SK-N-SH (cell line): Measurements from ENCODE around the gene CCDC91. TPM values are rescaled to one million over a fixed set of nuclear protein-coding genes. Genes with fewer than 3 reads are reported as not detected.

ENCODE experiments used
- CTCF ChIA-PET: fragments of 300-600, 350-600 bp; formaldehyde crosslinking; extraction: SDS; loops from one replicate; lab custom pipeline; 2021; lab: Yijun Ruan, JAX
- POLR2A ChIA-PET: fragments of 350-600 bp; sonication (Branson Sonifier 250); formaldehyde crosslinking; extraction: SDS; loops from one replicate; lab custom pipeline; 2020; ENCODE audit warnings: antibody characterized with exemption, inconsistent platforms; lab: Yijun Ruan, JAX
- DNase-seq: peaks from one replicate; pipeline ENCODE4 v3.0.0; 2012
- H2AFZ ChIP-seq: fragments of 200-600 bp; sonication (generic); 2 replicates; pipeline ENCODE4 v1.8.1; 2016; ENCODE audit warnings: antibody characterized with exemption, mild to moderate bottlenecking, low read depth
- H3F3A ChIP-seq: fragments of 200-600 bp; sonication (generic); replicated peaks from 2 replicates; pipeline ENCODE3; 2016; ENCODE audit warnings: antibody characterized with exemption, mild to moderate bottlenecking; ENCODE audit not compliant: insufficient read depth
- H3K27ac ChIP-seq, 2 experiments: fragments of 200-500 bp in 1 of 2; fragments of 200-600 bp in 1 of 2; sonication (Bioruptor generic) in 1 of 2; sonication (generic), shearing (Covaris generic) in 1 of 2; 2 replicates each; pipeline versions ENCODE4 v1.5.1 to v1.6.1; 2014 to 2016; ENCODE audit warnings: low read depth in 2 of 2, inconsistent platforms in 1 of 2, low read length in 1 of 2, mild to moderate bottlenecking in 1 of 2, mixed read lengths in 1 of 2
- H3K27me3 ChIP-seq: fragments of 200-600 bp; sonication (generic), shearing (Covaris generic); 2 replicates; pipeline ENCODE4 v1.6.1; 2016; ENCODE audit warnings: mixed run types; ENCODE audit not compliant: insufficient read depth
- H3K36me3 ChIP-seq, 2 experiments: fragments of 200-500 bp in 1 of 2; fragments of 200-600 bp in 1 of 2; sonication (Bioruptor generic) in 1 of 2; sonication (generic) in 1 of 2; replicated peaks in 1 of 2; 2 replicates each; pipeline versions ENCODE3 to v1.5.1; 2014 to 2016; ENCODE audit warnings: low read length in 1 of 2, mild to moderate bottlenecking in 1 of 2; ENCODE audit not compliant: insufficient read depth in 2 of 2, control insufficient read depth in 1 of 2
- H3K4me1 ChIP-seq, 2 experiments: fragments of 200-500 bp in 1 of 2; fragments of 200-600 bp in 1 of 2; sonication (Bioruptor generic) in 1 of 2; sonication (generic), shearing (Covaris generic) in 1 of 2; 2 replicates each; pipeline versions ENCODE4 v1.5.1 to v1.6.1; 2014 to 2016; ENCODE audit warnings: low read depth in 1 of 2, low read length in 1 of 2, mixed run types in 1 of 2; ENCODE audit not compliant: insufficient read depth in 2 of 2, control insufficient read depth in 1 of 2
- H3K4me2 ChIP-seq: fragments of 200-600 bp; sonication (generic), shearing (Covaris generic); 2 replicates; pipeline ENCODE4 v1.6.1; 2017; ENCODE audit warnings: mixed run types
- H3K4me3 ChIP-seq, 2 experiments: fragments of 200-500 bp in 1 of 2; fragments of 200-600 bp in 1 of 2; sonication (Bioruptor generic) in 1 of 2; sonication (generic), shearing (Covaris generic) in 1 of 2; 2 replicates each; pipeline versions ENCODE4 v1.5.1 to v1.8.1; 2014 to 2016; ENCODE audit warnings: low read depth in 2 of 2, inconsistent platforms in 1 of 2, low read length in 1 of 2, mild to moderate bottlenecking in 1 of 2, mixed read lengths in 1 of 2, moderate library complexity in 1 of 2
- H3K79me2 ChIP-seq: fragments of 200-600 bp; sonication (generic); 2 replicates; pipeline ENCODE4 v1.8.1; 2017; ENCODE audit warnings: mild to moderate bottlenecking; ENCODE audit not compliant: insufficient read depth
- H3K9ac ChIP-seq: fragments of 200-600 bp; sonication (generic); 2 replicates; pipeline ENCODE4 v1.6.1; 2017; ENCODE audit warnings: mixed run types
- H3K9me2 ChIP-seq: fragments of 200-600 bp; sonication (generic); 2 replicates; pipeline ENCODE4 v1.6.1; 2017; ENCODE audit warnings: mixed run types
- H3K9me3 ChIP-seq: fragments of 200-600 bp; sonication (generic); 2 replicates; pipeline ENCODE4 v1.6.1; 2017; ENCODE audit warnings: mixed run types, mild to moderate bottlenecking, moderate library complexity
- H4K20me1 ChIP-seq: fragments of 200-600 bp; sonication (generic); 2 replicates; pipeline ENCODE4 v1.6.1; 2017; ENCODE audit warnings: mild to moderate bottlenecking, mixed run types; ENCODE audit not compliant: insufficient read depth
- ELF1 ChIP-seq: IDR thresholded peaks from 2 replicates; pipeline ENCODE4 v1.4.0; 2012
- EP300 ChIP-seq, 2 experiments: IDR thresholded peaks; 2 replicates each; pipeline versions ENCODE4 v1.4.0 to v1.6.1; 2012; ENCODE audit warnings: borderline replicate concordance in 1 of 2, low read depth in 1 of 2, low read length in 1 of 2
- EZH2phosphoT487 ChIP-seq: fragments of 200-600 bp; sonication (generic); IDR thresholded peaks from 2 replicates; pipeline ENCODE4 v1.6.1; 2017; ENCODE audit warnings: low read depth, mixed run types, mild to moderate bottlenecking, antibody characterized with exemption, moderate library complexity, borderline replicate concordance
- FOXM1 ChIP-seq: IDR thresholded peaks from 2 replicates; pipeline ENCODE4 v1.4.0; 2012; ENCODE audit warnings: low read depth, mild to moderate bottlenecking
- JUND ChIP-seq: IDR thresholded peaks from 2 replicates; pipeline ENCODE4 v1.4.0; 2012
- NFIC ChIP-seq: IDR thresholded peaks from 2 replicates; pipeline ENCODE4 v1.4.0; 2012; ENCODE audit warnings: borderline replicate concordance
- NRF1 ChIP-seq: IDR thresholded peaks from 2 replicates; pipeline ENCODE4 v1.6.1; 2012; ENCODE audit warnings: low read depth, mild to moderate bottlenecking, low read length
- RAD21 ChIP-seq: IDR thresholded peaks from 2 replicates; pipeline ENCODE4 v1.6.1; 2012; ENCODE audit warnings: mild to moderate bottlenecking, low read length
- RCOR1 ChIP-seq: fragments of 150-350 bp; IDR thresholded peaks from 2 replicates; pipeline ENCODE4 v1.6.1; 2017; ENCODE audit warnings: antibody characterized with exemption, low read length
- RXRA ChIP-seq: IDR thresholded peaks from 2 replicates; pipeline ENCODE4 v1.4.0; 2012; ENCODE audit warnings: low read depth, mild to moderate bottlenecking, borderline replicate concordance
- SMC3 ChIP-seq: IDR thresholded peaks from 2 replicates; pipeline ENCODE4 v1.6.1; 2012; ENCODE audit warnings: low read depth, low read length, improper control_type of control experiment
- TEAD4 ChIP-seq: IDR thresholded peaks from 2 replicates; pipeline ENCODE4 v1.4.0; 2012; ENCODE audit warnings: mild to moderate bottlenecking, borderline replicate concordance; ENCODE audit not compliant: insufficient read depth
- YY1 ChIP-seq: IDR thresholded peaks from 2 replicates; pipeline ENCODE4 v1.4.0; 2012; ENCODE audit warnings: low read depth, mild to moderate bottlenecking
- WGBS: methylation state at CpG from one replicate; pipeline ENCODE4 v1.1.6; 2017; ENCODE audit warnings: low lambda C conversion rate; 5-methylcytosine and 5-hydroxymethylcytosine counted together
- polyA plus RNA-seq, 3 experiments: library from polyadenylated mRNA; depleted of rRNA; stranded (reverse); fragments of >200 nt; gene quantifications; 2 replicates each; pipeline ENCODE4 v1.2.3, GENCODE V29; 2012
- TF ChIP-seq, protein P1 (sequence below): fragments of 200-600 bp; sonication (generic); IDR thresholded peaks from 2 replicates; pipeline ENCODE4 v1.6.1; 2017; ENCODE audit warnings: antibody characterized with exemption, mild to moderate bottlenecking, moderate library complexity
- TF ChIP-seq, protein P2 (sequence below): IDR thresholded peaks from 2 replicates; pipeline ENCODE4; 2012
- TF ChIP-seq, protein P3 (sequence below): fragments of 150-350 bp; IDR thresholded peaks from 2 replicates; pipeline ENCODE4 v1.6.1; 2017; ENCODE audit warnings: antibody characterized with exemption, low read length, low read depth, borderline replicate concordance
- TF ChIP-seq, protein P4 (sequence below): IDR thresholded peaks from 2 replicates; pipeline ENCODE4 v1.4.0; 2012; ENCODE audit warnings: low read depth, borderline replicate concordance

Gene CCDC91
- polyA plus RNA-seq, 1 of the 3 experiments (the other 2 are of a cell fraction), result 13.0 TPM

DNA sequence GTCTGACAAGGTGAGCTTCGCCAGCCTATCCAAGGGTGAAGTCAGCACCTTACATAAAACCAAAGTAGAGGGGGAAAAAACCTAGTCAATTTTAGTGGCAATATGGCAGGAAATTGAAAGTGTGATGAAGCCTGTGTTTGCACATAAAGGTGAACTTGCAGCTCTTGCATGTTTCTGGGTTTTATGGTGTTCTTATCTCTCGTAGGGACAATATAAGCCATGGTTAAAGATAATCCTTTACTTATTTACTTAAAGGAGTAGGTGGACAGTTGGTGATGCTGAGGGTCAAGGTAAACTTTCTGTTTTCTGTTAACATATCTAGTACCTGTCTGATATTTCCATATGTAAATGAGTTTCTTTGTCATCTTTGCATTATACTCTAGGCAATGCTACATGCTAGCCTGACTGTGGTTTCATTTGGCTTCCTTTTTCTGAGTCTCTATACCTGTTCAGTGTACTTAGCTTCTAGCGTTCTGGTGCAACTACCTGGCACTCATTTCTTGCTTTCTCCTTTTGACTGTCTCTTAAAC lies 32.8 kb downstream of the CCDC91 start:
- H3K4me1 ChIP-seq, result no peaks in the 10 kb centered on the region
- no peaks in the 10 kb centered on the region for H4K20me1 ChIP-seq
- H3K9ac ChIP-seq, result no peak overlapping the region
- no peak overlapping the region for H3K4me3 ChIP-seq
- peaks cover 2 to 11% of the 10 kb centered on the region in 2 experiments for H3K36me3 ChIP-seq
- TF ChIP-seq, protein P1, sequence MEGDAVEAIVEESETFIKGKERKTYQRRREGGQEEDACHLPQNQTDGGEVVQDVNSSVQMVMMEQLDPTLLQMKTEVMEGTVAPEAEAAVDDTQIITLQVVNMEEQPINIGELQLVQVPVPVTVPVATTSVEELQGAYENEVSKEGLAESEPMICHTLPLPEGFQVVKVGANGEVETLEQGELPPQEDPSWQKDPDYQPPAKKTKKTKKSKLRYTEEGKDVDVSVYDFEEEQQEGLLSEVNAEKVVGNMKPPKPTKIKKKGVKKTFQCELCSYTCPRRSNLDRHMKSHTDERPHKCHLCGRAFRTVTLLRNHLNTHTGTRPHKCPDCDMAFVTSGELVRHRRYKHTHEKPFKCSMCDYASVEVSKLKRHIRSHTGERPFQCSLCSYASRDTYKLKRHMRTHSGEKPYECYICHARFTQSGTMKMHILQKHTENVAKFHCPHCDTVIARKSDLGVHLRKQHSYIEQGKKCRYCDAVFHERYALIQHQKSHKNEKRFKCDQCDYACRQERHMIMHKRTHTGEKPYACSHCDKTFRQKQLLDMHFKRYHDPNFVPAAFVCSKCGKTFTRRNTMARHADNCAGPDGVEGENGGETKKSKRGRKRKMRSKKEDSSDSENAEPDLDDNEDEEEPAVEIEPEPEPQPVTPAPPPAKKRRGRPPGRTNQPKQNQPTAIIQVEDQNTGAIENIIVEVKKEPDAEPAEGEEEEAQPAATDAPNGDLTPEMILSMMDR, result no peak
- peaks cover 38% of the 10 kb centered on the region; the same call in 1 of the 2 replicates for H3K79me2 ChIP-seq
- no peak overlapping the region for H3K27ac ChIP-seq
- DNase-seq, result no peak
- ChIA-PET CTCF (interaction anchor here (1.4 kb wide), 1 partner anchor 21 kb away, joined by 3 read pairs; no protein-coding TSS in a partner anchor), POLR2A (no interaction called here)
- no peaks in the 10 kb centered on the region for H3K9me2 ChIP-seq
- H3K4me2 ChIP-seq, result no peak overlapping the region
- H3F3A ChIP-seq, result peaks cover 5% of the 10 kb centered on the region
- WGBS, result 96% methylated on average over 3 of the region's 3 CpGs
- H2AFZ ChIP-seq, result no peak overlapping the region
- peaks cover 12% of the 10 kb centered on the region for H3K9me3 ChIP-seq
- no peaks in the 10 kb centered on the region for H3K27me3 ChIP-seq

DNA sequence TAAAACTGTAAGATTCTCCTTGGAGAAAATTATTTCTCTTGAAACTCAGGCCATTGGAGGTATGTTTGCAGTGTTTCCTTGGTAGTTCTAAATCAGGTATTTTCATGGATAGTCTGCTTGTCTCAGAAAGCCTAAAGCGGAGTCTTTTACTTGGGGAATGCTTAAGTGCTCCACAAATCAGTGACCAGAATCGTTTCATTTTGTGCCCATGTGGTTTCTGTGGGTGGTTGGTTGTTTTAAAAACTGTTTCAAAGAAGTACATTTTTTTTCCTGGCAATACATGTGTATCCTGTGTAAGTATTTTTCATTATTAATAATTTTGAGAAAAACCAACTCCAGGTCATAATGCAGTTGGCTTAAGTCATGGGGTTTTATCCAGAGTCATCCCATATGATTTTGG lies 33.6 kb downstream of the CCDC91 start:
- no peak overlapping the region for H3K4me2 ChIP-seq
- no peak overlapping the region for H2AFZ ChIP-seq
- TF ChIP-seq FOXM1 (no peak), YY1 (no peak), RCOR1 (no peak), SMC3 (no peak), JUND (no peak), NFIC (no peak), EZH2phosphoT487 (no peak), RXRA (no peak), ELF1 (no peak), TEAD4 (no peak), NRF1 (no peak), EP300 (IDR thresholded peaks at IDR 0.05; ENCODE audit: borderline replicate concordance in 1 of 2, low read depth in 1 of 2, low read length in 1 of 2) (no peak), RAD21 (no peak)
- TF ChIP-seq, protein P2, sequence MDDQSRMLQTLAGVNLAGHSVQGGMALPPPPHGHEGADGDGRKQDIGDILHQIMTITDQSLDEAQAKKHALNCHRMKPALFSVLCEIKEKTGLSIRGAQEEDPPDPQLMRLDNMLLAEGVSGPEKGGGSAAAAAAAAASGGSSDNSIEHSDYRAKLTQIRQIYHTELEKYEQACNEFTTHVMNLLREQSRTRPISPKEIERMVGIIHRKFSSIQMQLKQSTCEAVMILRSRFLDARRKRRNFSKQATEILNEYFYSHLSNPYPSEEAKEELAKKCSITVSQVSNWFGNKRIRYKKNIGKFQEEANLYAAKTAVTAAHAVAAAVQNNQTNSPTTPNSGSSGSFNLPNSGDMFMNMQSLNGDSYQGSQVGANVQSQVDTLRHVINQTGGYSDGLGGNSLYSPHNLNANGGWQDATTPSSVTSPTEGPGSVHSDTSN, result no peak
- TF ChIP-seq, protein P3, sequence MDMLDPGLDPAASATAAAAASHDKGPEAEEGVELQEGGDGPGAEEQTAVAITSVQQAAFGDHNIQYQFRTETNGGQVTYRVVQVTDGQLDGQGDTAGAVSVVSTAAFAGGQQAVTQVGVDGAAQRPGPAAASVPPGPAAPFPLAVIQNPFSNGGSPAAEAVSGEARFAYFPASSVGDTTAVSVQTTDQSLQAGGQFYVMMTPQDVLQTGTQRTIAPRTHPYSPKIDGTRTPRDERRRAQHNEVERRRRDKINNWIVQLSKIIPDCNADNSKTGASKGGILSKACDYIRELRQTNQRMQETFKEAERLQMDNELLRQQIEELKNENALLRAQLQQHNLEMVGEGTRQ, result no peak
- TF ChIP-seq, protein P4, sequence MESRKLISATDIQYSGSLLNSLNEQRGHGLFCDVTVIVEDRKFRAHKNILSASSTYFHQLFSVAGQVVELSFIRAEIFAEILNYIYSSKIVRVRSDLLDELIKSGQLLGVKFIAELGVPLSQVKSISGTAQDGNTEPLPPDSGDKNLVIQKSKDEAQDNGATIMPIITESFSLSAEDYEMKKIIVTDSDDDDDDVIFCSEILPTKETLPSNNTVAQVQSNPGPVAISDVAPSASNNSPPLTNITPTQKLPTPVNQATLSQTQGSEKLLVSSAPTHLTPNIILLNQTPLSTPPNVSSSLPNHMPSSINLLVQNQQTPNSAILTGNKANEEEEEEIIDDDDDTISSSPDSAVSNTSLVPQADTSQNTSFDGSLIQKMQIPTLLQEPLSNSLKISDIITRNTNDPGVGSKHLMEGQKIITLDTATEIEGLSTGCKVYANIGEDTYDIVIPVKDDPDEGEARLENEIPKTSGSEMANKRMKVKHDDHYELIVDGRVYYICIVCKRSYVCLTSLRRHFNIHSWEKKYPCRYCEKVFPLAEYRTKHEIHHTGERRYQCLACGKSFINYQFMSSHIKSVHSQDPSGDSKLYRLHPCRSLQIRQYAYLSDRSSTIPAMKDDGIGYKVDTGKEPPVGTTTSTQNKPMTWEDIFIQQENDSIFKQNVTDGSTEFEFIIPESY, result no peak
- TF ChIP-seq, protein P1, result no peak
- TF ChIP-seq, all 33 proteins: peak for 0
- peaks cover 12% of the 10 kb centered on the region for H3K9me3 ChIP-seq
- 93% methylated on average over 2 of the region's 2 CpGs for WGBS
- no peak overlapping the region for H3K27ac ChIP-seq
- H3K9ac ChIP-seq, result no peak overlapping the region
- H3K4me3 ChIP-seq, result no peak overlapping the region
- H3K79me2 ChIP-seq, result peaks cover 34% of the 10 kb centered on the region
- no peaks in the 10 kb centered on the region for H3K27me3 ChIP-seq
- no peaks in the 10 kb centered on the region for H3K9me2 ChIP-seq
- H4K20me1 ChIP-seq, result no peaks in the 10 kb centered on the region
- H3F3A ChIP-seq, result peaks cover 5% of the 10 kb centered on the region
- ChIA-PET POLR2A (no interaction called here), CTCF (interaction anchor here (1.4 kb wide), 1 partner anchor 22 kb away, joined by 3 read pairs; no protein-coding TSS in a partner anchor)
- H3K4me1 ChIP-seq, result no peaks in the 10 kb centered on the region
- peaks cover 2 to 10% of the 10 kb centered on the region in 2 experiments for H3K36me3 ChIP-seq
- no peak for DNase-seq
